ENCODE measurements around the gene ACP5.

Gene ACP5

GRCh38 chr19:11547929-11548700 is 29.3 kb downstream of the ACP5 start:
- DNase-seq, result no peak

DNA sequence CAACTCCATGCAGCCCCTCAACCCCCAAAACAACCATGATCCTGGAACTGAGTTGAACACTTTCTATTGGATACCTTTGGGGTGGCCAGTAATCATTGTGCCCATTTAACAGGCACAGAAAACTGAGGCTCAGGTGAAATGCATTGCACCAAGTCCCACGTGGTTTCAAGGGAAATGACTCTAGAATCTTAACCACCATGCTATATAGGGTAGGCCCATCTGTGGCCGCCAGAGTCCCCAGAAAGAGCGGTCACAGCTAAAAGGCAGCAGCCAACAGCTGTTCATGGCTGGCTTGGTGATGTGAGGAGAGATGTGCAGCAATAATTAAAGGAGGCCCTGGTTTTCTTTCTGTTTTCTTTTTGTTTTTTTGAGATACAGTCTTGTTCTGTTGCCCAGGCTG is 36.2 kb downstream of the ACP5 start:
- DNase-seq, result no peak

DNA sequence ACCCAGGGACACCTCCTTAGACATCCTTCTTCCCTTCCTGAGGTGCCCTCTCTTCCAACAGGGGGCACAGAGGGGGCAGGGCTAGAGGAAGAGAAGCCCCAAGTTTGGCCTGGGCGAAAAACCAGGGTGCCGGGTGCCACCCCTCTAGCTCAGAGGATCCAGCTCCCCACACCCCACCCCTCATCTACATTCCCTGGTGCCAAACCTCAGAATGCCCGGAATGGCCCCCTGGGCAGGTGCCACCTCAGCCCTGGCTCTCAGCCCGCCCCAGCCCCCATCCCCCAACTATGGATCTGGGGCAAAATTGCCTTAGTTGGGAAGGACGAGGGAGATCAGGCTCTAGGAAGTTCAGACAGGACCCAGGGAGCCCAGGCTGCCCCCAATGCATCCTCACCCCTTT is 36.8 kb downstream of the ACP5 start:
- DNase-seq, result no peak

- no peak for DNase-seq
These were observed 37.7 kb downstream of the ACP5 start for GRCh38 chr19:11539495-11540365.

DNA sequence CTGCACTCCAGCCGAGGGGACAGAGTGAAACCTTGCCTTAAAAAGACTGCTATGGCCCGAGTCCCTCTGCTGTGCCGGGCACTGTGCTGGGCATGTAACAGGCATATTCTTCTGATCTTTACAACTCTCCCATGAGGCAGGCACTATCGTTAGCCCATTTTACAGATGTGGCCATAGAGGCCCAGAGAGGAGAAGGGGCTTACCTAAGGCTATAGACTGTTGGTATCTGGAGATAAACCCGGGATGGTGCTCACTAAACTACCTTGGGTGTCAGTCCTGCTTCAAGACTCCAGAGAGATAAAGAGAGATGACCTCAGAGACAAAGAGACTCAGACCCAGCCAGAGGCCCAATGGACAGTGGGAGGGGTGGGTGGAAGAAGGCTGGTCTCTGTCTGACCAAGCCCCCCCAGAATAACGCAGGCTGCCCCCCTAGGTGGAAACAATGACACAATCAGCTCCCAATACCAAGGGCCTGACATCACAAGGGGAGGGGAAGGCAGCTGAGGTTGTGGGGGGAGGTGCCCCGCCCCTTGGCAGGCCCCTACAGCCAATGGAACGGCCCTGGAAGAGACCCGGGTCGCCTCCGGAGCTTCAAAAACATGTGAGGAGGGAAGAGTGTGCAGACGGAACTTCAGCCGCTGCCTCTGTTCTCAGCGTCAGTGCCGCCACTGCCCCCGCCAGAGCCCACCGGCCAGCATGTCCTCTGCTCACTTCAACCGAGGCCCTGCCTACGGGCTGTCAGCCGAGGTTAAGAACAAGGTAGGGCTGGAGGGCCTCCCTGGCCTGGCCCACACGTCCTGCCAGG is 39.0 kb downstream of the ACP5 start, which contains the start of gene CNN1:
Gene CNN1, plus strand, starts transcription at position 620 of the 805 bp plus-strand sequence. Its CDS starts 77 bp downstream, at position 697.
- DNase-seq, result no peak

DNA sequence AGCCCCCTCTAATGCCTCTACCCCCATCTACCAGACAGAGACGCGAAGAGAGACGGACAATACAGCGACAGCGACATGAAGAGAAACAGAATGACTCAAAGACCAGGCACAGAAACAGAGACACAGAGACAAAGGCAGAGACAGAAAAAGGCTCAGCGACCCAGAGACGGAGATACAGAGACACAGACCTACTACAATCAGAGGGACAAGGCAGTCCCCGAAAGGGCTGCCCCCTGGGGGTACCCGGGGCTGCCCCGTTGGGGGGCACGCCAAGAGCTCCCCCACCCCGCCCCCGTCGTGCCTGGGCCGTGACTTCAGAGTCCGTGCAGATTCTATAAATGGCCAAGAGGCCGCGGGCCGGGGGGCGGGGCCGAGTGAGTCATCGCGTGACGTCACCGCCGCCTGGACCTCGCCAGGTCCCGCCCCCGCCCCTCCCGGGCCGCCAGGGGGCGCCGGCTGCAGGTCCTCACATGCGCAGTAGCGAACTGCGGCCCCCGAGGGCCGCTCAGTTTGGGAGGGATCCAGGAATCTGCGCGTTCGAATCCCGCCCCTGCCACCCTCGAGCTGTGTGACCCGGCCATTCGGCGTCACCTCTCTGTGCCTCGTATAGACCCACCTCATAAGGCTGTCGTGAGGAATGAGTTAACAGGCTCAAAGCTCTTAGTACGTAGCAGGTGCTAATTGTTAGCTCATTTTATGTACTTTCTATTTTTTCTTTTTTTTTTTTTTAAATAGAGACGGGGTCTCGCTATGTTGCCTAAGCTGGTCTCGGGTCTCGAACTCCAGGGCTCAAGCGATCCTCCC is 41.5 kb downstream of the ACP5 start:
- peak; percentile 97 for DNase-seq

- DNase-seq, result no peak
These were observed 42.5 kb downstream of the ACP5 start for GRCh38 chr19:11534948-11535347.

GRCh38 chr19:11534538-11534937 is 42.9 kb downstream of the ACP5 start:
- DNase-seq, result no peak

GRCh38 chr19:11530432-11530831 is 47.0 kb downstream of the ACP5 start:
- DNase-seq, result peak; percentile 67

GRCh38 chr19:11528551-11529341 is 48.7 kb downstream of the ACP5 start, which contains the start of gene ECSIT:
ECSIT (minus strand) TSS chr19:11529134; CDS start chr19:11519170, 9,964 bp downstream.
- DNase-seq, result peak; percentile 99

Measured in suppressor macrophage treated with lipopolysaccharide for 4 hours (primary cell).